HG03354 (cell line): ENCODE data around the gene KDM8.
"Not testable (repeated sequence)": the region's sequence is repeated elsewhere in the genome, so short reads cannot be mapped to it uniquely, and the experiment has no call there.

Source experiments
- ATAC-seq: cut with Tn5 transposase; IDR thresholded peaks from one replicate; pipeline ENCODE4 v1.9.1; 2021; ENCODE audit warnings: mild to moderate bottlenecking; ENCODE audit not compliant: unreplicated experiment, poor library complexity, severe bottlenecking

The KDM8 gene

GRCh38 chr16:27239026-27239425 is 35.7 kb downstream of the KDM8 start:
- ATAC-seq: no peak

- ATAC-seq: no peak
These were observed 36.8 kb downstream of the KDM8 start for GRCh38 chr16:27239906-27240655.

- no peak for ATAC-seq
These were observed 37.7 kb downstream of the KDM8 start for GRCh38 chr16:27240948-27241531.

DNA sequence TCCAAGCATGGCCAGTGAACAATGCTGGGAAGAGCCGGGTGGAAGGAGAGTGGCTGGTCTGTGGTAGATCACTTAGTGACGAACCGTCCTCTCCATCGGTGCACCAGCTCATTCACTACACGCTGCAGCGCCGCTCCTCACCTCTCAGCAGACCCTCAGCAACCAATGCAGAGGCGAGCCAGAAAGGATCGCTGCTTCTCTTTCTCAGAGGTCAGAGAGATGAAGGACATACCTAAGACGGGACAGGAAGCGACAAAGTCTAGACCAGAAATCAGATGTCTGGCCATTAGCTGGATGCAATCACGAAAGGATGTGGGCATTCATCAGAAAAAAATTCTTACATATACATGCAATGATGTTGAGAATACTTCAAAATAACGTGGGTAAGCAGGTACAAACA is 38.3 kb downstream of the KDM8 start:
- no peak for ATAC-seq

GRCh38 chr16:27242398-27242797 is 39.1 kb downstream of the KDM8 start:
- no peak for ATAC-seq

DNA sequence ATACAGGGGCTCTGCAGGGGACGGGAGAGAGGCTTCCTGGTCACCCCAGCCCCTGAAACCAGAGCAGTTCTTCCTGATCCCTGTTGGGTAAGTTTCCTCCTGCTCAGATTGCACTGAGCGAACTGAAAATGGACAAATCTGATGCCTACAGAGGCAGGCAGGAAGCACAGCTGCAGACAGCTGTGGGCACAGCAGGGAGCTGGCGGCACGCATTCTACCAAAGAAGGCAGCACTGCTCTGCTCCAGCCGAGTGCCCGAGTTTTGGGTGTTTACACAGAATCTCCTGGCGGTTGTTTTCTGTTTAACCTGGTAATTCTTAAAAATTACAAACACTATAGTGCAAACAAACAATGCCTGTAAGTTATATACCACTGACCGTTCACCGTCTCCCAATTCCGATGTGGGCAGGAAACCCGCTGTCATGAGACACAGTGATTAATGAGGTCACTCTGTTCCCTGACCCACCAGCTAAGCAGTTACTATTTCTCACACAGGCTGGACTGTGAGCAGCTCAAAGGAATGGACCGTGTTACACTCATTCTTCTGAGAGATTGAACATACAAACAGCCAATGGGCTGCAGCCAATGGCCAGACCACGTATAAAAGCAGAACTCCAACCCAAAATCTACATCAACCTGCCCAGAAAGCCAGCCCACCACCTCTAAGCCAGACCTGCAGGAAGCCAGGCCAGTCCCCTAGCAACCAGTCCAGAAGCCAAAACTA is 39.7 kb downstream of the KDM8 start:
- ATAC-seq: peak; percentile 53

GRCh38 chr16:27243725-27244362 is 40.5 kb downstream of the KDM8 start:
- no peak for ATAC-seq

DNA sequence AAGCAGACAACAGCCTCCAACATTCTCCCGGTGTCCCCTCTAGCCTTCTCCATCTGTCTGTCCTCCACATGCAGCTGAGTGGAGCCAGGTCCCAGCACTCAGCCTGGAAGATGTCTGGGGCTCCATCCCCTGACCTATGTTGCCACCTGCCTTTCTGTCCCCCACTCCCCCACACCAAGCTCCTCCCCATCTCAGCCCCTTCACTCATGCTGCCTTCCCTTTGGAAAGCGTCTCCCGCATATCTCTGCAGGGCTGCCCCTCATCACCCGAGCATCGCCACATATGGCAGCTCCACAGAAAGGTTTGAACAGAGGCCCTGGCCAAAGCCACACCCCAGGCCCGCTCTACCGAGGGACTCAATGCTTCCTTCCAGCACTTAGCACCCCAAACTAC is 41.0 kb downstream of the KDM8 start:
- ATAC-seq: no peak

DNA sequence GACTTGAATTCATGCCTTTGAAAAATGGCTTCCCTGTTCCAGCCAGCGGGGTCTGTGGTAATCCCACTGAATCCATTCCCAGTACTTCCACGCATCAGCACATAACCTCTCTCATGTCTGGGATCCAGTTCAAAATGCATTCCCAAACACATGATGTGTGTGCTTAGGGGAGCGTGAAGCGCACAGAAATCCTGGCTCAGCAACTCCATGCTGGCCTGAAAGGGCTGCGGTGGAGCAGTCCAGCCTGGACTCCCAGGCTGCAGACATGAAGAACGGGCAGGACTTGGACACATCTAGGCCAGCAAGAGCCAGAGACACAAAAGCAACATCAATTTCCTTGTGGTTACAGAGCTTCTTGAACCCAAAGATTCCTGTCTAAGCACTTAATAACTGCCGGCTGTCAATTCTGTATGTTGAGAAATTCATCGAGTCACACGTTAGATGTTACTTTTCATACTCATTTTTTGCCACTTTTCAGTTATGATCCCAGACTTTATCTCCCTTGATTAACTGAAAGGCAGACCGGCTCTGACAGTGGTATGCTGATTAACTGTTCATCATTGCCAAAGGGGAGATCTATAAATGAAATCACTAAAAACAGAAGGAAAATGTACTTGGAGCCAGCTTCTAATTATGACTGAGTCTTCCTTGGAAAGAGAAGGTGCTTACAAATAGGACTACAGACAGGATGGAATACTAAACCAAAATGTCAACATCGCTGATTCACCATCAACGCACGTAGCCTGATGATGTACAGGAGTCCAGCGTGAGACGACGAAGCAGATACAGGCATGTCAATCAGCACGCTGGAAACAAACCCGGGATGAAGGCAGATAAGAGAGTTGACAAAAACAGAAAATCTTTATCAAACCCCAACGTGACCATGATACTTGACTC is 42.2 kb downstream of the KDM8 start:
- ATAC-seq: no peak

GRCh38 chr16:27246439-27246838 is 43.1 kb downstream of the KDM8 start:
- ATAC-seq: no peak

GRCh38 chr16:27247076-27247475 is 43.8 kb downstream of the KDM8 start:
- not testable (repeated sequence) for ATAC-seq

DNA sequence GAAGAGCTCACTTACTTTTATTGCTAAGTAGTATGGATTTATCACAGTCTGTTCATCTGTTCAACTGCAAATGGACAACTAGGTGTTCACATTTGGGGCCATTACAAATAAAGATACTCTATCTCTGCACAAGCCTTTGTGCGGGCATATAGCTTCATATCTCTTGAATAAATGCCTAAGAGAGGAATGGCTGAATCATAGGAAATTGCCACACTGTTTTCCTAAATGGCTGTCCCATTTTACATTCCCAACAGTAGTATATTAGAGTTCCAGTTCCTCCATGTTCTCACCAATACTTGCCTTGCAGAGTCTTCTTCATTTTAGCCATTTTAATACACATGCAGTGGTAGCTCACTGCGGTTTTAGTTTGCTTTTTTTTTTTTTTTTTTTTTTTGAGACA is 44.7 kb downstream of the KDM8 start:
- no peak for ATAC-seq

DNA sequence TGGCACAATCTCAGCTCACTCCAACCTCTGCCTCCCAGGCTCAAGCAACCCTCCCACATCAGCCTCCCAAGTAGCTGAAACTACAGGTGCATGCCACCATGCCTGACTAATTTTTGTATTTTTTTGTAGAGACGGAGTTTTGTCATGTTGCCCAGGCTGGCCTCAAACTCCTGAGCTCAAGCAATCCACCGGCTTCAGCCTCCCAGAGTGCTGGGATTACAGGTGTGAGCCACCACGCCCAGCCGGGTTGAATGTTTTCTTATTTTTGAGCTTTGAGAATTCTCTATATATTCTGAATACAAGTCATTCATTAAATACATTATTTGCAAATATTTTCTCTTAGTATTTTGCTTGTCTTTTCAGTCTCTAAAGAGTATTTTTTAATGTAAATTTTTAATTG is 45.6 kb downstream of the KDM8 start:
- not testable (repeated sequence) for ATAC-seq

DNA sequence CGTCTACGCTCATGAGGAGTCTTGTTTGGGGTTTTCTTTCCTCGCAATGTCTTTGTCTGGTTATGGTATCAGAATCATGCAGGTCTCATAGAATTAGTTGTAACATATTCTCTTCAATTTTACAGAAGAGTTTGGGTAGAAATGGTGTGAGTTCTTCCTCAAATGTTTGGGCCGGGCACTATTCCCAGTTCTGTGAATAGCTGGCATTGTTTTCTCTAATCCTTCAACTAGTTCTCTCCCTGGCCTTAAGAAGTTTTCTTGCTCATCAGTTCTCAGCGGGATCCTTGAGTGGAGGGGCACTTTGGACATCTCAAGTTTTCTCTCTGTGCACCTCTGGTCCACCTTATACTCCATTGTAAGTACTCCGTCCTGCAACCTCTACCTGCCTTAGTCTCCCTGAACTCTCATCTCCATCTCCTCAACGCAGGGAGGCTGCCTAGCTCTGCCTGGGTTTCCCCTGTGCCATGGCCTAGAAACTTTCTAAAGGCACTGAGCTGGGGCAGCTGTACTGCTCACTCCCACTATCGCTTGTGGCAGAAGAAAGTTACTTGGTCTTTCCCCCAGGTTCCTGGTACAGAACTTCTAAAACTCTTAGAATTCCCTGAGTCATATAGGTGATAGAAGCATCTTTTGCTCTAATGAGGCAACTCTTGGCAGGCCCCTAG is 48.3 kb downstream of the KDM8 start:
- no peak for ATAC-seq

- no peak for ATAC-seq
These were observed 48.9 kb downstream of the KDM8 start for GRCh38 chr16:27252206-27252585.

DNA sequence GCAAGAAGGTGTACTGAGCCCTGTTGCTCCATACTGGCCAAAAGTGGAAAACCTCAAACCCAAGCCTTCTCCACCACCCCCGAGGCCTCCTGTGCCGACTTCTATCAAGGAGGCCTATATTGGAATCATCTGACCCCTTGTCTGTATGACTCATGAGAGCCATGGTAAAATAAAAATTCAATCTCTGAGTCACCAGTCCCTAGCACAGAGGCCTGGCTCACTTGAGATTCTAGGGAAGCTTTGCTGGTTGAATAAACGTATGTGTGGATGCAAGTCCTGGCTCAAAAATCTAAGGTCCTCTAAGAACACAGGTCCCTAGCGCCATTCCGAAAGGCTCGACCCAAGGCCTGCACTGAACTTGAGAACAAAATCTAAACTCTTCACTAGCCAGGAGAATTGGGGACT is 50.2 kb downstream of the KDM8 start:
- no peak for ATAC-seq

DNA sequence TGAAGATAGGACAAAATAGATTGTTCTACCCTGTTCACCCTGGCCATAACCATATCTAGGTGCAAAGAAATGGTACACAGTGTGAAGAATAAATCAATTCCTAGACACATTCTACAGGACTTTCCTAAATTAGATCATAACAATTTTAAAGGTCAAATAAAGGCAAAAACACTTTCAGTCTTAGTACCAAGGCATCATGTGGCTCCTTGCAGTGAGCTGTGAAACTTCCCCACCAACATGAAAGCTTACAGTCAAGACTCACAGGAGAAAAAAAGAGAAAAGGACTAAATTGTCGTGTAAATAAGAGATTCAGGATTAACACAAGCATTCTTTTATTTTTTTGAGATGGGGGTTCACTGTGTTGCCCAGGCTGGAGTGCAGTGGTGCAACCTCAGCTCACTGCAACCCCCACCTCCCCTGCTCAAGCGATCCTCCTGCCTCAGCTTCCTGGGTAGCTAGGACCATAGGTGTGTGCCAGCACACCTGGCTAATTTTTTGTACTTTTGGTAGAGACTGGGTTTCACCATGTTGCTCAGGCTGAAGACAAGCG is 51.0 kb downstream of the KDM8 start:
- no peak for ATAC-seq

DNA sequence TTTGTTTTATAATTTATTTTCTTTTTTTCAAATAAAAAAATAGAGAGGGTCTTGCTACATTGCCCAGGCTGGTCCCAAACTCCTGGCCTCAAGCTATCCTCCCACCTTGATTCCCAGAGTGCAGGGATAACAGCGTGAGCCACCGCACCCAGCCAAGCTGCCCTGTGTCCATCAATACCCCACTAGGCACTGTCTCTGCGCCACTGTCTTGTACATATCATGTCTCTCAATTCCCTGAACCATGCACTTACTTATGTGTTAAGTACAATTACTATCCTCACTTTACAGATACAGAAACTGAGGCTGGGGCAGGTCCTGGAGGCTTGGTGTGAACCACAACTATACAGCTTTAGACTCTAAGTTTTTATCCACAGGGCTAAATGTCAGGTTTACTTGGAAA is 53.5 kb downstream of the KDM8 start:
- no peak for ATAC-seq

GRCh38 chr16:27257271-27257670 is 53.9 kb downstream of the KDM8 start:
- ATAC-seq: no peak
